VCaP (cell line): ENCODE data around the gene NPAS2.

Experiments
- H3K27ac ChIP-seq: fragments of 450-650 bp; 2 replicates; pipeline ENCODE4 v1.5.1; 2017
- CTCF ChIP-seq: fragments of 450-650 bp; conservative IDR thresholded peaks from 2 replicates; pipeline ENCODE4 v1.5.1; 2017; ENCODE audit warnings: mild to moderate bottlenecking, moderate library complexity

The NPAS2 gene

GRCh38 chr2:100939445-100939844 is 119.5 kb downstream of the NPAS2 start:
- TF ChIP-seq CTCF, result no peak
- H3K27ac ChIP-seq, result no peak overlapping the region

DNA sequence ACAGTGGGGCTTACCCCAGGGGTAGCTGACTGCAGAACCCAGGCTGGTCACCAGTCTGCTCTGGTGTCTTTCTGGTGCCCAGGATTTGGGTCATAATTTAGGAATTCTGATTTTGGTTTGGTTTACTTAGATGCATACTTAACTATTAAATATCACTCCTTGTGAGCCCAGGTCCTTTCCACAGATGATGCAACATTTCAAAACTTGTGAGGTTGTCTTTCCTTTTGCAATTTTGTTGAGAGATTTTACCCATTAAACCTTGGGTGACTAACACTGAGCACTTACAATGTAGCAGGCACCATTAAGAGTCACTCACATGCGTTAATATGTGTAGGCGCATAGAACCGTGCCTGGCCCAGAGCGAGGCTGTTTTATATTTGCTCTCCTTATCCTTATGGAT is 120.3 kb downstream of the NPAS2 start:
- TF ChIP-seq CTCF, result no peak
- H3K27ac ChIP-seq, result no peak overlapping the region

DNA sequence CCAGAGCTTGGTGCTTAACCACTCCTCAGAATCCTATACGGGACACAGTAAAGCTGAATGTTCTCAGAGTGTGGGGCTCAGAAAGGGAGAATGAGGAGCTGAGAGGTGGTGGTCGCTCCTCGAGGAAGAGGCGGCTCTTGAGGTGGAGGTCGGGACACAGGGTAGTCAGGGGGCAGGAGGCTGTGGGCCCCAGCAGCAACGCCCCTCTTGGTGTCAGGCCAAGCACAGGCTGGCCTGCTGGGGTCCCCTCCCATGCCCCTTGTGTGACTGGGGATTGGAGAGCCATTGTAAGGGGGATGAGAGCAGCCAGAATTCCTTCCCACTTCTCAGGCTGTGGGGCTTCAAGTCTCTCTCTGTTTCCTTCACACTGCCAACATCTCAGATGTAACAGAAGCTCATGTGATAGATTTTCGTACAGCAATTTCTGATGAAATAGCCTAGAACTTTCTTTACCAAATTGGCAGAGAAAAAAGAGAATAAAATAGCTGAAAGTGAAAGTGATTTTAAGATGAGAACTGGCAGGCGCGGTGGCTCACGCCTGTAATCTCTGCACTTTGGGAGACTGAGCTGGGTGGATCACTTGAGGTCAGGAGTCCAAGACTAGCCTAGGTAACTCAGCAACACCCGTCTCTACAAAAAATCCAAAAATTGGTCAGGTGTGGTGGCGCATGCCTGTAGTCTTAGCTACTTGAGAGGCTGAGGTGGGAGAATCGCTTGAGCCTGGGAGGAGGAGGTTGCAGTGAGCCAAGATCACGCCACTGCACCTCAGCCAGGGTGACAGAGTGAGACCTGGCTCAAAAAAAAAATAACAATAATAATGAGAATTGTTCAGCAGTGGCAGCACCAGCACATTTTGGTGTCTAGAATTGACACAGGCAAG is 121.1 kb downstream of the NPAS2 start:
- no peak overlapping the region for H3K27ac ChIP-seq
- TF ChIP-seq CTCF, result no peak

- H3K27ac ChIP-seq, result no peak overlapping the region
- TF ChIP-seq CTCF, result no peak
These were observed 121.8 kb downstream of the NPAS2 start for GRCh38 chr2:100941646-100942240.

GRCh38 chr2:100944617-100945432 is 124.9 kb downstream of the NPAS2 start:
- TF ChIP-seq CTCF, result no peak

DNA sequence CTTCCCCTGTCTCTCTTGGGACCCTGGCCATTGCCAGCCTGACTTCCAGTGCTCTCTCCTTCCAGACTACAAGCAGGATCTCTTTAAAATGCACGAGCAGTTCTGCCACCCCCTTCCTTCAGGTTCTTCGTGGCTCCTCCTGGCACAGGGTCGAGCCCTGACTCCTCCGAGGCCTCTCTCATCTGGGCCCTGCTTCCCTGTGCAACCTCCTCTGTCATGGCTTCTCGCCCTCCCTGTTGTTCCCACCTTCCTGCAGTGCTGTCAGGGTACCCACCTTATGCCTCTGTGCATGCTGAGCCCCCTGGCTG is 125.4 kb downstream of the NPAS2 start:
- TF ChIP-seq CTCF, result no peak
- H3K27ac ChIP-seq, result no peak overlapping the region

More at GRCh38 chr2:100944617-100945432, 124.9 kb downstream of the NPAS2 start:
- no peak overlapping the region for H3K27ac ChIP-seq

GRCh38 chr2:100945930-100946607 is 126.1 kb downstream of the NPAS2 start:
- TF ChIP-seq CTCF, result no peak
- no peak overlapping the region for H3K27ac ChIP-seq
